Inflammatory macrophage treated with lipopolysaccharide for 1 hour (primary cell): Measurements from ENCODE around the gene GTPBP3.

ENCODE experiments used
- DNase-seq, 2 donors: peaks; one replicate each; pipeline ENCODE4 v3.0.0-alpha.2; 2020 to 2022

The GTPBP3 gene

GRCh38 chr19:17389288-17389687, 51.9 kb downstream of the GTPBP3 start:
- no peak for DNase-seq

- DNase-seq: no peak
These were observed 52.8 kb downstream of the GTPBP3 start for GRCh38 chr19:17389957-17390664.

GRCh38 chr19:17390665-17391370, 53.5 kb downstream of the GTPBP3 start:
- peak; percentile 86 to 92 for DNase-seq

GRCh38 chr19:17391371-17392151, 54.2 kb downstream of the GTPBP3 start:
- DNase-seq: peak; percentile 30 to 33
